22Rv1 (cell line): ENCODE measurements around the gene ANKS1B.

Experiments used
- H3K27ac ChIP-seq: fragments of 450-650 bp; 2 replicates; pipeline ENCODE4 v1.5.1; 2017
- ZFX ChIP-seq: fragments of 450-650 bp; IDR thresholded peaks from 2 replicates; pipeline ENCODE4 v1.6.1; 2017; ENCODE audit warnings: antibody characterized with exemption, borderline replicate concordance
- TF ChIP-seq, protein P1 (sequence below): fragments of 450-650 bp; IDR thresholded peaks from 2 replicates; pipeline ENCODE4 v1.5.1; 2017; ENCODE audit warnings: mild to moderate bottlenecking

Gene ANKS1B

DNA sequence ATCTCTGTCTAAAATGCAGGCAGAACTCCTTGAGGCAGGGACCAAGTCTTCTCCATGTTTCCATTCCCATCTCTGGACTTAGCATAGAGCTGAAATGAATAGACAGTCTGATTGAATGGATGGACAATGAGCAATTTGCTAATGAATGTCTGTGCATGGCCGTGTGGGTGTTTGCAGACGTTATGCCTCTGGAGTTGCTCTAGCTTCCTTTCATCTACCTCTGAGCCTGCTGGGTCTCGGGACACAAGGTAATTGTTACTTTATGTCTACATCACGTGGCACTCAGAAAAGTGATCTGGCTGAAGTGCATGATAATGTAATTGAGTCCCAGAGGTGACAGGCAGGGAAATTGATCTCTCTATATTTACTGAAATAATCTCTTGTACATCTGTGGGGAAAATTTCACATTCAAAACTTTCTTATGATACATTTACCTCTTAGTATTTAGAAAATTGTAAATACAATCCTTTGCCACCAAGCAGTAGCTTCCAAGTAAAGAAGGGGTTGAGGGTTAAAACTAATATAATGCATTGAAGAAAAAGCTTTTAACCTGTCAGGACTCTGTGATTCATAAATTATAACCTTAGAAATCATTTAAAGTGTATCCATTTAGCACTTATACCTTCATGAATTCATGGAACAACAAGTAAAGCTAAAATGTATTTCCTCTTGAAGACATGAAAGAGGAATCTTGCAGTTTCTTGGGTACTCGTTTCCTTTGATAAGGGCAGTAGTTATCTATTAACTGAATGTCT is 915.6 kb downstream of the ANKS1B start:
- TF ChIP-seq, protein P1, sequence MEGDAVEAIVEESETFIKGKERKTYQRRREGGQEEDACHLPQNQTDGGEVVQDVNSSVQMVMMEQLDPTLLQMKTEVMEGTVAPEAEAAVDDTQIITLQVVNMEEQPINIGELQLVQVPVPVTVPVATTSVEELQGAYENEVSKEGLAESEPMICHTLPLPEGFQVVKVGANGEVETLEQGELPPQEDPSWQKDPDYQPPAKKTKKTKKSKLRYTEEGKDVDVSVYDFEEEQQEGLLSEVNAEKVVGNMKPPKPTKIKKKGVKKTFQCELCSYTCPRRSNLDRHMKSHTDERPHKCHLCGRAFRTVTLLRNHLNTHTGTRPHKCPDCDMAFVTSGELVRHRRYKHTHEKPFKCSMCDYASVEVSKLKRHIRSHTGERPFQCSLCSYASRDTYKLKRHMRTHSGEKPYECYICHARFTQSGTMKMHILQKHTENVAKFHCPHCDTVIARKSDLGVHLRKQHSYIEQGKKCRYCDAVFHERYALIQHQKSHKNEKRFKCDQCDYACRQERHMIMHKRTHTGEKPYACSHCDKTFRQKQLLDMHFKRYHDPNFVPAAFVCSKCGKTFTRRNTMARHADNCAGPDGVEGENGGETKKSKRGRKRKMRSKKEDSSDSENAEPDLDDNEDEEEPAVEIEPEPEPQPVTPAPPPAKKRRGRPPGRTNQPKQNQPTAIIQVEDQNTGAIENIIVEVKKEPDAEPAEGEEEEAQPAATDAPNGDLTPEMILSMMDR = no peak
- TF ChIP-seq ZFX = no peak
- no peak overlapping the region for H3K27ac ChIP-seq

DNA sequence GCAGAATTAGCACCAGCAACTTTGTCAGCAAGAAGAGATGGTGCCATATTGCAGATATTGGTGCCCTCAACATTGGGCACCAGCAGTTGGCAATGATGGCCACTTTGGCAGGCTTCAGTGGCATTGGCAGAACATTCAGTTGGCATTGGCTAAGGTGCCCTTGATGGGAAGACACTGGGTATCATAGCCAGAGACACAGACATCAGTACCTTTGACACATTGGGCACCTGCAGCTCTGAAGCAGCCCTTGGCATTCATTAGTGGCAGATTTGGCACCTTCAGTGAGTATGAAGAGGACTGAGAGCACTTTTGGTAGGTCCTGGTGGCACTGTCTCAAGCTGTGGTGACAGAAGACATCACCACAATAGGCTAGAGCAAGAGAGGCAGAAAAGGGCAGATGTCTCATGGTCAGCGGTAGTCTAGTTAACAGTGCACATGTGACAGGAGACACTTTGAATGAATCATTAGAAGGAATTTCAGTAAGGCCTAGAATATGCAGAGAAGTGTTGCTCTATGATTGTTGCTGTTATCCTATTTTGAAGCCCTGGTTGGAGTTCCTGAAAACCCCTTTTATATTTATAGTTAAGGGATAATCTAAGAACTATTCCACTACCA is 917.5 kb downstream of the ANKS1B start:
- H3K27ac ChIP-seq = no peak overlapping the region
- TF ChIP-seq, protein P1 = no peak
- no peak for TF ChIP-seq ZFX

- H3K27ac ChIP-seq = no peak overlapping the region
- TF ChIP-seq ZFX = no peak
- TF ChIP-seq, protein P1 = no peak
Observed at GRCh38 chr12:99066726-99067125, 918.0 kb downstream of the ANKS1B start.

- no peak overlapping the region for H3K27ac ChIP-seq
- TF ChIP-seq, protein P1 = no peak
- TF ChIP-seq ZFX = no peak
Observed at GRCh38 chr12:99063182-99063581, 921.6 kb downstream of the ANKS1B start.

GRCh38 chr12:99059824-99060511 is 924.8 kb downstream of the ANKS1B start:
- H3K27ac ChIP-seq = no peak overlapping the region
- TF ChIP-seq, protein P1 = no peak
- TF ChIP-seq ZFX = no peak

DNA sequence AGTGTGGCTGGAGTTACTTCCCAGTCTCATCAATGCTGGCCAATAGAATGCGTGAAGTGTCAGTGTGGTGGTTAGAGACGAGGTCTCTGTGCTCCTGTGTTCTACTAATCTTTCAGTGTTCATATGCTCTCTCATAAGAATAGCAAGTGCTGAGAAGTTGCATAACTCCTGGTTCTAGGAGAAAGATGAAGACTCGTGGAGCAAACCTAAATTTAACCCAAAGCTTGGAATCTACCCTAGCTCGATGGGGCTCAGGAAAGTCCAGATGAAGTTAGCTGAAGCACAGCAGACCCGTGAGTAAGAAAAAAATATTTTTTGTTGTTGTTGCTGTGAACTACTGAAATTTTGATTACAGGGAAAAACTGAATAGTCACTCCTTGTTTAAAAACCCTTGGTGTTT is 927.1 kb downstream of the ANKS1B start:
- TF ChIP-seq, protein P1 = no peak
- no peak for TF ChIP-seq ZFX
- H3K27ac ChIP-seq = no peak overlapping the region

GRCh38 chr12:99056186-99056585 is 928.5 kb downstream of the ANKS1B start:
- no peak overlapping the region for H3K27ac ChIP-seq
- no peak for TF ChIP-seq ZFX
- TF ChIP-seq, protein P1 = no peak
